ENCODE measurements around the gene PIAS2.
"Not testable (repeated sequence)": the region's sequence is repeated elsewhere in the genome, so short reads cannot be mapped to it uniquely, and the experiment has no call there.

Gene PIAS2

GRCh38 chr18:46899274-46899948, 17.9 kb downstream of the PIAS2 start:
- DNase-seq (ENCODE audit: low read depth): no peak

GRCh38 chr18:46894124-46894523, 23.2 kb downstream of the PIAS2 start:
- DNase-seq (ENCODE audit: low read depth): no peak

DNA sequence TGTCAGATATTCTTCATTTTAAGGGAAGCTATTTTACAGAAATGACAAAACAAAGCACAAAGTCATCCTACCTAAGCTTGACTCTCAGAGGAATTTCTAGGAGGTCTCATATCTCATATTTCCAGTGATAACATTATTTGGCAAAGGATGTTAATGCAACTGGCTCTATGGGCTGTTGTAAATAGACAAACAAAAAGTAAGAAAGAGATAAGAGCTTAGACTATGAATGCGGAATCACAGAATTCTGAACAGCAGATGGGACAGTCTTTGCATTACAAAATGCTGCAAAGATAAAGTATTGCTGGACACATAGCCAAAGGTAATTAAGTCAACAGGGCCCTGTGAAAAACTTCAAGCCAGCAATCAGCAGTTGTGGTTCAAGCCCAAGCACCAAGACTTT, 23.9 kb downstream of the PIAS2 start:
- no peak for DNase-seq (ENCODE audit: low read depth)

DNA sequence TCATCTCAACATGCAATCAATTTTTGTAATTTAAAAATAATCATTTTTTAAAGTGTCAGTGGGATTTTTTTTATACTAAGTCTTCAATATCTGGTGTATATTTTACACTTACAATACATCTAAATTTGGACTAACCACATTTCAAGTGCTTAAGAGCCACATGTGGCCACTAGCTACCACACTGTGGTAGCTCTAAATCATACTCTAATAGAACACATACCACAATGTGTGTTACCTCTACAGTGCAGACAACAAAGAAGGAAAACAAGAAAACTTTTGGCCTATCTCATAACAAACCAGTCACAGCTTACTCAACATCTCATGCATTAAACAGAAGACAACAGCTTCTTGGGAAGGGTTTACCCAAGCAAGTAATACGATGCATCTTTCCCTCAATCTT, 24.5 kb downstream of the PIAS2 start:
- DNase-seq (ENCODE audit: low read depth): no peak

GRCh38 chr18:46891742-46892214, 25.5 kb downstream of the PIAS2 start:
- no peak for DNase-seq (ENCODE audit: low read depth)

DNA sequence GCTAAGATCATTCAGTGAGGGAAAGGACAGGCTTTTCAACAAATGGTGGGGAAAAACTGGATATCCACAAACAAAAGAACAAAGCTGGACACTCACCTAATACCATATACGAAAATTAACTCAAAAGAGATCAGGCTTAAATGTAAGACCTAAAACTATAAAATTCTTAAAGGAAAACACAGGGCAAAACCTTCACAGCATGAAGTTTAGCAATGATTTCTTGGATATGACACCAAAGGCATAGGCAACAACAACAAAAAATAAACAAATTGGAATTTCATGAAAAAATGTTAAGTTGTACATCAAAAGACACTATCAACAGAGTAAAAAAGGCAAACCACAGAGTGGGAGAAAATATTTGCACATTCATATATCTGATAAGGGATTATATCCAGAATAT, 28.3 kb downstream of the PIAS2 start:
- no peak for DNase-seq (ENCODE audit: low read depth)

GRCh38 chr18:46886893-46887292, 30.4 kb downstream of the PIAS2 start:
- DNase-seq (ENCODE audit: low read depth): no peak

GRCh38 chr18:46883180-46883579, 34.1 kb downstream of the PIAS2 start:
- no peak for DNase-seq (ENCODE audit: low read depth)

DNA sequence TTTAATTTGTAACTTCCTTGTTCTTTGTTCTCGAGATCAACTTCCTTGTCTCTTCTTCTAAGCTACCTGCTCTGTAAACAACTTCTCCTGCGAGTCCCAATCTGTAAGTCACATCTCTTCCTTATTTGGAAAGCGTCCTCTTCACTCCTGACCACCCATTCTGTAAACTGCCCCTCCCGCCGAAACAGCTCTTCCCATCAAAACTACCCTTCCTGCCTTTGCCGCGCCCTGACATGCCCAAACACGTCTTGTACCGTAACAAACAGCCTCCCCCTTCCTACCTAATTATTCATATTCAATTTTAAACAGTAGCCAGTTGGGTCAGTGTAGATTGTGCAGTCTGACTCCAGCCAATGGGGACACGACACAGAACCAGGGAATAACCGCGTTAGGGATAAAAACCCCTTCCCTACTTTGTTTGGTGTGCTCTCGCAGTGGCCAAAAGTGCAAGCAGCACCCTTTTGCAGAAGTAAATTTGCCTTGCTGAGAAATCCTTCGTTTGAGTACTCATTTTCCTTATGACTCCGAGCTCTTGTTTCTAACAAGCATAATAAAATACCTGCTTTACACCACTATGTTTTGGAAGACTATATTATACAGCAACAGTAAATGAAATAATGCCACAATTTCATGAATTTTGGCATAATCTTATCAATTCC, 39.8 kb downstream of the PIAS2 start:
- DNase-seq (ENCODE audit: low read depth): no peak

- no peak for DNase-seq (ENCODE audit: low read depth)
Measured at GRCh38 chr18:46868169-46868921, 49.0 kb downstream of the PIAS2 start.

- DNase-seq (ENCODE audit: low read depth): no peak
Measured at GRCh38 chr18:46867367-46868143, 49.8 kb downstream of the PIAS2 start.

- DNase-seq (ENCODE audit: low read depth): no peak
Measured at GRCh38 chr18:46866523-46866922, 50.8 kb downstream of the PIAS2 start.

DNA sequence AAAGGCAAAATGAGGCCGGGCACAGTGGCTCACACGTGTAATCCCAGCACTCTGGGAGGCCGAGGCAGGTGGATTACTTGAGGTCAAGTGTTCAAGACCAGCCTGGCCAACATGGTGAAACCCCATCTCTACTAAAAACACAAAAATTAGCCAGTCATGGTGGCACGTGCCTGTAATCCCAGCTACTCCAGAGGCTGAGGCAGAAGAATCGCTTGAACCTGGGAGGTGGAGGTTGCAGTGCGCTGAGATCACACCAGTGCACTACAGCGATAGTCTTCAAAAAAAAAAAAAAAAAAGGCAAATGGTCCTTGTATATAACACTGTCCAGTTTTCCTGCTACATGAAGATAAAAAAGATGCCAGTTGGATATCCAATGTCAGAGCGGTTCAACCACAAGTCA, 52.1 kb downstream of the PIAS2 start:
- not testable (repeated sequence) for DNase-seq (ENCODE audit: low read depth)

DNA sequence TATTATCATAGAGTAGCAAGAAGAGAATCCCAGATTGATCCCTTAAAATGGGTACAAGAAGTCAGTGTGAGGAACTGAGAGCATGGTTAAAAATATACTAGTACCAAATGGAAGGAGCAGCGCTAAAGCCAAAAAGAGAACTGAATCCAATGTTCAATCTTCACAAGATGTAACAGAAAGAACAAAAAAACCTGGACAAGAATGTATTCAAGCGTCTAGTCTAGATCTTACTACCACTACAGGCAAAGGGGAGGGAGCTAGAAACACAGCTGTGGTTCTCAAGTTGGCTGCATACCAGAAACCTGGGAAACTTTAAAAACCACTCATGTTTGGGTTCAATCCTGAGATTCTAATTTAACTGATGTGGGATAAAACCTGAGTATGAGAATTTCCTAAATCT, 57.5 kb downstream of the PIAS2 start:
- no peak for DNase-seq (ENCODE audit: low read depth)

GRCh38 chr18:46858290-46858689, 59.0 kb downstream of the PIAS2 start:
- DNase-seq (ENCODE audit: low read depth): no peak

- no peak for DNase-seq (ENCODE audit: low read depth)
Measured at GRCh38 chr18:46856973-46857372, 60.3 kb downstream of the PIAS2 start.

DNA sequence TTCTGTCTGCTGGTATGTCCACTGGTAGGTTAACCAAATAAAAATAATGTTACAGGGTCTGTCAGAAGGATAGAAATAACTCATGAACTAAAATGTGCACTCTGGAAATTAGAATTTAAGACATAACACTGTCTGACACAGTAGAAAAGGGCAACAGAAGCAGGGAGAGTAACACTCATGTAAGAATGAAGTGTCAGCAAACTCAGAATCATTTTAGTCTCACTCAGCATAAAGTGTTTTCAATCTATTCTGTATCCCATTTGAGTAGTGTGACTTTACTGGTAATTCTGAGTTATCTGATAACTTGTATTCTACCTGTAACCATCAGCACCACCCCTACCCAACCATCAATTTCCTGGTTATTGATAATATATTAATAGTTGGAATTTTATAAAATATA, 68.3 kb downstream of the PIAS2 start:
- DNase-seq (ENCODE audit: low read depth): no peak

- DNase-seq (ENCODE audit: low read depth): no peak
Measured at GRCh38 chr18:46843372-46843771, 73.9 kb downstream of the PIAS2 start.

DNA sequence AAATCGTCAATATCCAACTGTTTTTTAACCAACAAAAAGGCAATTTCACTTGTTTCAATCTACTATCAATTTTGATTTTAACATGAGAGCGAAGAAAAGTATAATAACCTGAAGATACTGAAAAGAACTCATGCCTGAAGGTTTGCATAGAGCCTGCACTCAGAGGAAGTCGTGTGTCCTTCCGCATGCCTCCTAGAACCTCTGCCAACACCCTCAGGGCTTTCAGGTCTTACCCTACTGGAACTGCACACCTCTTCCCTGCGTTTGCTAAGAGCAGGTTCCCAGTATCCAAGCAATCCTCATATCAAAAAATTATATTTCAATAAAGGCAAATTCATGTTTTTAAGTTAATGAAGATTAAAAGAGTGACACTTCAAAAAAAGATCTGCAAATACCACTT, 74.7 kb downstream of the PIAS2 start:
- no peak for DNase-seq (ENCODE audit: low read depth)

DNA sequence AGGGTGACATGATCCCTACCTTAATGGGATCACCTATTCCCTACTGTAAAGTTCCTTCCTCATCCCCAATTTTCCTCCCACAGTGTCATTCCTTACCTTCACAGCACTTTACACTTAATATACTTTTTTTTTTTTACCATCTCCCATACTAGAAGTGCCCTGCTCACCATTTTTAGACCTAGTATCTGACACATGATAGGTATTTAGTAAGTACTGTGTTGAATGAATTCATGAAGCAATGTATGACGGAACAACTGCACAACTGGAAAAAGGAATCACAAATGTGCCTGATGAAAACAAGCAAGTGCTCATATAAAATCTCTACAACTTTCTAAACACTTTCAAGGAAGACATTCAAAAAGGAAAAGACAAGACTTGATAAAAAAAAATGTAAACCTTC, 83.4 kb downstream of the PIAS2 start:
- DNase-seq (ENCODE audit: low read depth): no peak

DNA sequence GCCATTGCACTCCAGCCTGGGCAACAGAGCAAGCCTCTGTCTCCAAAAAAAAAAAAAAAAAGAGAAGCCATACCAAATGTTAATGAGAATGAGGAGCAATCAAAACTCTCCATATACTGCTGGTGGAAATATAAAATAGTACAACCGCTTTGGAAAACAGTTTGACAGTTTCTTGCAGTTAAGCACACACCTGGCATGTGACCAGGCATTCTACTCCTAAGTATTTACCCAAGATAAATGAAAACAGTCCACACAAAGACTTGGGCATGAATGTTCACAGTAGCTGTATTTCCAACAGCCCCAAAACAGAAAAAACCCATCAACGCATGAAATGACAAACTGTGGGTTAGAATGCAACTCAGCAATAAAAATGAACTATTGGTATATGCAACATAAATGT, 84.5 kb downstream of the PIAS2 start:
- no peak for DNase-seq (ENCODE audit: low read depth)

GRCh38 chr18:46832422-46832821, 84.9 kb downstream of the PIAS2 start:
- not testable (repeated sequence) for DNase-seq (ENCODE audit: low read depth)

Data from activated T-helper 9 cell treated with anti-CD3 and anti-CD28 coated beads, Interleukin-2, amount 50 U/mL, for 16 hours (primary cell).